ENCODE results near the gene PODN.

PODN gene

DNA sequence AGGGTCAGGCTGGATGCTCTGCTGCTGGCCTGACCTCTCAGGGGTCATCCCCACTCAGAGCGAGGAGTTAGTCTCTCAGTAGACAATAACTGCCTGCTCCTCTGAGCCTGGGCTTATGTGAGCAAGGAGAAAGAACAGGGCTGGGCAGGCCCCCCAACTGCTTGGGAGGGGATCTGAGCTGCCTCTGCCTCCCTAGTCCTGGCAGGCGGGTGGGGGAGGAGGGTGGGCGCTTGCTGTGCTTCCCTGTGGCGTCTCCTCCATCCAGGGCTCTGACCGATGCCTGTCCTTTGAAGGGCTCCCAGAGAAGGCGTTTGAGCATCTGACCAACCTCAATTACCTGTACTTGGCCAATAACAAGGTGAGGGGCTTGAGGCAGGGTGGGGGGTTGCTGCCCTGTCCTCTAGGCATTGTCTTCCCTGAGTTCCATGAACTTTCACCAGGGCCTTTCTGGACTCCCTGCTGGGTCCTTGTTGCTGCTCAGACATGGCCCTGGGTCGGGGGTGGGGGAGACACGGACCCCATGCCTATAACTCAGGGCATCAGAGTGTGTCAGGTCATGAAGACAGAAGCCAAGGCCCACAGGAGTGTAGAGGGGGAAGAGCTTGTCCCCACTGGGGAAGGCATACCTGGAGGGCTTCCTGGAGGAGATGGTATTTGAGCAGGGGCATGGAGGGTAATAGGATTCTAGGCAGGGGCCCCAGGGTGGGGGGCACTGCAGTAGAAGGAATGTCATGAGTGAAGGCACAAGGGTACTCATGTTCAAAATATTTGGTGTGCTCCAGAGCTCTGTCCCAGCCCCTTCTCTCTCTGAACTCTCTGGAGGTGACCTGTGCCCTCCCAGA is 12.5 kb downstream of the PODN start:
- Histone ChIP-seq H3K36me3 (replicated peaks; ENCODE audit: insufficient read depth, low read length) (no peaks in the 10 kb centered on the region), H3K4me1 (ENCODE audit: low read length) (no peaks in the 10 kb centered on the region), H3K79me2 (ENCODE audit: low read length) (no peaks in the 10 kb centered on the region), H3F3A (ENCODE audit: insufficient read depth, low read length) (no peaks in the 10 kb centered on the region), H3K27ac (ENCODE audit: low read length) (no peak overlapping the region), H2AFZ (ENCODE audit: low read length) (no peak overlapping the region), H3K9ac (ENCODE audit: low read length) (no peak overlapping the region), H4K20me1 (ENCODE audit: insufficient read depth, low read length) (no peaks in the 10 kb centered on the region), H3K9me3 (replicated peaks; ENCODE audit: insufficient read depth, low read length) (no peaks in the 10 kb centered on the region), H3K27me3 (replicated peaks; ENCODE audit: insufficient read depth, low read length) (no peaks in the 10 kb centered on the region), H3K9me2 (replicated peaks; ENCODE audit: insufficient read depth, low read length) (no peaks in the 10 kb centered on the region), H3K4me3 (ENCODE audit: low read length) (no peak overlapping the region), H3K4me2 (ENCODE audit: low read depth, low read length) (no peak overlapping the region)
- no peak for DNase-seq
- TF ChIP-seq EZH2phosphoT487 (IDR thresholded peaks at IDR 0.05; ENCODE audit: low read length) (no peak), EZH2 (optimal IDR thresholded peaks at IDR 0.05; ENCODE audit: low read depth, low read length) (no peak)
- TF ChIP-seq, protein P1, sequence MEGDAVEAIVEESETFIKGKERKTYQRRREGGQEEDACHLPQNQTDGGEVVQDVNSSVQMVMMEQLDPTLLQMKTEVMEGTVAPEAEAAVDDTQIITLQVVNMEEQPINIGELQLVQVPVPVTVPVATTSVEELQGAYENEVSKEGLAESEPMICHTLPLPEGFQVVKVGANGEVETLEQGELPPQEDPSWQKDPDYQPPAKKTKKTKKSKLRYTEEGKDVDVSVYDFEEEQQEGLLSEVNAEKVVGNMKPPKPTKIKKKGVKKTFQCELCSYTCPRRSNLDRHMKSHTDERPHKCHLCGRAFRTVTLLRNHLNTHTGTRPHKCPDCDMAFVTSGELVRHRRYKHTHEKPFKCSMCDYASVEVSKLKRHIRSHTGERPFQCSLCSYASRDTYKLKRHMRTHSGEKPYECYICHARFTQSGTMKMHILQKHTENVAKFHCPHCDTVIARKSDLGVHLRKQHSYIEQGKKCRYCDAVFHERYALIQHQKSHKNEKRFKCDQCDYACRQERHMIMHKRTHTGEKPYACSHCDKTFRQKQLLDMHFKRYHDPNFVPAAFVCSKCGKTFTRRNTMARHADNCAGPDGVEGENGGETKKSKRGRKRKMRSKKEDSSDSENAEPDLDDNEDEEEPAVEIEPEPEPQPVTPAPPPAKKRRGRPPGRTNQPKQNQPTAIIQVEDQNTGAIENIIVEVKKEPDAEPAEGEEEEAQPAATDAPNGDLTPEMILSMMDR (IDR thresholded peaks at IDR 0.05; ENCODE audit: low read length) = no peak

DNA sequence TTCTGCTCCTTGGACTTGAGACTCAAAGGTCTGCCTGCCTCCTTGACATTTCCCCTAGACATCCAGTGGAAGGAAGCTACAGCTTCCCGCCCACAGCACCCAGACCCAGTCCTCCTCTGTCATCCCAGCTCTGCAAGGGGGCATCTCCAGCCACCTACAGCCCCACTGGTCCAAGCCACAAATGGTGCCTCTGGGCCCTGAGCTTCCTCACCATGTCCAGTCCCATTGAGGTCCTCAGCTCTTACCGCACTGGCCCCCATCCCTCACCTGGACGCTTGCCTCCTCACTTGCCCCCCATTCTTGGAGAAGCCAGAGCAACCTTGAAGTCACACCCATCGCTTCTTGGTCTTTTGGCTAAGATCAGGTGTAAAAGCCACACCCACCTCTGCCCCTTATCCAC is 13.2 kb downstream of the PODN start:
- Histone ChIP-seq H3K9me3 (replicated peaks; ENCODE audit: insufficient read depth, low read length) (no peaks in the 10 kb centered on the region), H3K4me1 (ENCODE audit: low read length) (no peaks in the 10 kb centered on the region), H3K36me3 (replicated peaks; ENCODE audit: insufficient read depth, low read length) (no peaks in the 10 kb centered on the region), H3K27ac (ENCODE audit: low read length) (no peak overlapping the region), H3K9ac (ENCODE audit: low read length) (no peak overlapping the region), H3K79me2 (ENCODE audit: low read length) (no peaks in the 10 kb centered on the region), H3K4me2 (ENCODE audit: low read depth, low read length) (no peak overlapping the region), H3K27me3 (replicated peaks; ENCODE audit: insufficient read depth, low read length) (no peaks in the 10 kb centered on the region), H3K4me3 (ENCODE audit: low read length) (no peak overlapping the region), H2AFZ (ENCODE audit: low read length) (no peak overlapping the region), H3F3A (ENCODE audit: insufficient read depth, low read length) (no peaks in the 10 kb centered on the region), H3K9me2 (replicated peaks; ENCODE audit: insufficient read depth, low read length) (no peaks in the 10 kb centered on the region), H4K20me1 (ENCODE audit: insufficient read depth, low read length) (no peaks in the 10 kb centered on the region)
- DNase-seq = no peak
- TF ChIP-seq, protein P1 (IDR thresholded peaks at IDR 0.05; ENCODE audit: low read length) = no peak
- TF ChIP-seq EZH2phosphoT487 (IDR thresholded peaks at IDR 0.05; ENCODE audit: low read length) (no peak), EZH2 (optimal IDR thresholded peaks at IDR 0.05; ENCODE audit: low read depth, low read length) (no peak)

DNA sequence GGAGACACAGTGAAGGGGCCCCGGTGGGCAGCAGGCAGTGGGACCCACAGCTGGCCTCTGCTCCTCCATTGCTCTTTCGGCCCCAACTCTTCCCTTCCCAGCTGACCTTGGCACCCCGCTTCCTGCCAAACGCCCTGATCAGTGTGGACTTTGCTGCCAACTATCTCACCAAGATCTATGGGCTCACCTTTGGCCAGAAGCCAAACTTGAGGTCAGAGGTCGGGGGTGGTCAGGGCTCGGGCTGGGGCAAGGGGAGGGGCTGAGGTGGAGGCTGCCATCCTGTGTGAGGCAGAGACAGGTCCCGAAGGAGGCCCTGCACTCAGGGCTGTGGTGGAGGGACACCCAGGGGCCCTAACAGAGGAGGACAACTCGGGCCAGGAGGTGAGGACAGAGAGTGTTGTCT is 13.7 kb downstream of the PODN start:
- no peaks in the 10 kb centered on the region for H3K79me2 ChIP-seq (ENCODE audit: low read length)
- no peaks in the 10 kb centered on the region for H3K36me3 ChIP-seq (replicated peaks; ENCODE audit: insufficient read depth, low read length)
- no peaks in the 10 kb centered on the region for H3K27me3 ChIP-seq (replicated peaks; ENCODE audit: insufficient read depth, low read length)
- no peak overlapping the region for H3K9ac ChIP-seq (ENCODE audit: low read length)
- no peaks in the 10 kb centered on the region for H3K9me3 ChIP-seq (replicated peaks; ENCODE audit: insufficient read depth, low read length)
- TF ChIP-seq EZH2phosphoT487 (IDR thresholded peaks at IDR 0.05; ENCODE audit: low read length) = no peak
- no peak for TF ChIP-seq EZH2 (optimal IDR thresholded peaks at IDR 0.05; ENCODE audit: low read depth, low read length)
- TF ChIP-seq, protein P1 (IDR thresholded peaks at IDR 0.05; ENCODE audit: low read length) = no peak
- H3K4me2 ChIP-seq (ENCODE audit: low read depth, low read length) = no peak overlapping the region
- H2AFZ ChIP-seq (ENCODE audit: low read length) = no peak overlapping the region
- no peaks in the 10 kb centered on the region for H3K9me2 ChIP-seq (replicated peaks; ENCODE audit: insufficient read depth, low read length)
- no peak for DNase-seq
- no peak overlapping the region for H3K4me3 ChIP-seq (ENCODE audit: low read length)
- H3F3A ChIP-seq (ENCODE audit: insufficient read depth, low read length) = no peaks in the 10 kb centered on the region
- no peaks in the 10 kb centered on the region for H4K20me1 ChIP-seq (ENCODE audit: insufficient read depth, low read length)
- H3K27ac ChIP-seq (ENCODE audit: low read length) = no peak overlapping the region
- no peaks in the 10 kb centered on the region for H3K4me1 ChIP-seq (ENCODE audit: low read length)
